Lung (tissue), 12 donors: Measurements from ENCODE around the gene KRTAP4-12. TPM values are rescaled to one million over a fixed set of nuclear protein-coding genes. Genes with fewer than 3 reads are reported as not detected.
"Not testable (repeated sequence)": the region's sequence is repeated elsewhere in the genome, so short reads cannot be mapped to it uniquely, and the experiment has no call there.

Experiments
- ATAC-seq: fragments of 200-7000 bp; cut with Tn5 transposase; one replicate; pipeline ENCODE4 v1.9.1; 2020; ENCODE audit warnings: moderate number of reproducible peaks; ENCODE audit not compliant: insufficient read depth, low FRiP score
- DNase-seq, 3 donors: peaks; one replicate each; pipeline ENCODE4 v3.0.0-alpha.2; 2013 to 2017
- H3K27ac ChIP-seq, 2 donors: one replicate each; pipeline ENCODE4 v1.5.1; 2013; ENCODE audit warnings: mild to moderate bottlenecking in 2 of 2, moderate library complexity in 2 of 2, control low read depth in 1 of 2, inconsistent platforms in 1 of 2, low read depth in 1 of 2, low read length in 1 of 2
- H3K27me3 ChIP-seq, 3 donors: one replicate each; pipeline ENCODE4 v1.5.1; 2013; ENCODE audit warnings: low read length in 2 of 3; ENCODE audit not compliant: control insufficient read depth in 3 of 3, insufficient read depth in 3 of 3
- H3K36me3 ChIP-seq, 4 donors: one replicate each; pipeline ENCODE4 v1.5.1; 2013; ENCODE audit warnings: low read length in 4 of 4, mild to moderate bottlenecking in 1 of 4, moderate library complexity in 1 of 4; ENCODE audit not compliant: control insufficient read depth in 4 of 4, insufficient read depth in 4 of 4
- H3K4me1 ChIP-seq, 5 donors: one replicate each; pipeline ENCODE4 v1.5.1; 2013; ENCODE audit warnings: low read length in 5 of 5, mild to moderate bottlenecking in 2 of 5, moderate library complexity in 1 of 5; ENCODE audit not compliant: control insufficient read depth in 5 of 5, insufficient read depth in 5 of 5
- H3K4me3 ChIP-seq: one replicate; pipeline ENCODE4 v1.5.1; 2013; ENCODE audit warnings: mild to moderate bottlenecking, control low read depth, moderate library complexity
- H3K9ac ChIP-seq, 2 donors: one replicate each; pipeline ENCODE4 v1.5.1; 2013; ENCODE audit warnings: low read length in 2 of 2, control low read depth in 1 of 2; ENCODE audit not compliant: insufficient read depth in 1 of 2
- H3K9me3 ChIP-seq, 4 donors: one replicate each; pipeline ENCODE4 v1.5.1; 2013; ENCODE audit warnings: low read length in 3 of 4, mild to moderate bottlenecking in 1 of 4, moderate library complexity in 1 of 4; ENCODE audit not compliant: control insufficient read depth in 4 of 4, insufficient read depth in 3 of 4
- WGBS, 2 donors: extraction: QIAGEN DNeasy Blood & Tissue Kit; methylation state at CpG; one replicate each; pipeline ENCODE4 v1.1.7; 2013; 5-methylcytosine and 5-hydroxymethylcytosine counted together
- polyA plus RNA-seq, 2 donors: library from polyadenylated mRNA; stranded (reverse); fragments of 200-250 nt; gene quantifications; one replicate each; pipeline ENCODE4 v1.2.1, GENCODE V29; 2013
- total RNA-seq, 2 donors: library from RNA; depleted of rRNA in 1 of 2; stranded (reverse); fragments of >200 nt in 1 of 2; gene quantifications; one replicate each; pipeline ENCODE4 v1.2.1, GENCODE V29; 2014 to 2021
- TF ChIP-seq, protein P1 (sequence below): IDR thresholded peaks from 2 replicates; pipeline ENCODE4 v1.5.1; 2012; ENCODE audit warnings: mild to moderate bottlenecking; ENCODE audit errors: control extremely low read depth, extremely low read depth
- donor health status: control.
- donor health status: control.
- donor health status: Bipolar disorder and iron deficiency.
- donor health status: healthy.
- donor health status: DM: yes; HTN: yes; CAD: no.

KRTAP4-12 gene
- total and polyA plus RNA-seq, 4 donors: not detected

DNA sequence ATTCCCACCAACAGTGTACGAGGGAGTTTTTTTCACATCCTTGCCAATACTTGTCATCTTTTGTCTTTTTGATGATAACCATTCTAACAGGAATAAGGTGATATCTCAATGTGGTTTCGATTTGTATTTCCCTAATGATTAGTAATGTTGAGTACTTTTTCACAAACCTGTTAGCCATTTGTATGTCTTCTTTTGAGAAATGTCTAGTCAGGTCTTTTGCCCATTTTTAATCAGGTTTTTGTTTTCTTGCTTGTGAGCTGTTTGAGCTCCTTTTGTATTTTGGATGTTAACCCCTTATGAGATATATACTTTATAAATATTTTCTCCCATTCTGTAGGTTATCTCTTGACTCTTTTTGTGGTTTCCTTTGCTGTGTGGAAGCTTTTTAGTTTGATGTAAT, 27.5 kb upstream of the KRTAP4-12 start:
- DNase-seq (no peak), ATAC-seq (no peak)
- TF ChIP-seq, protein P1, sequence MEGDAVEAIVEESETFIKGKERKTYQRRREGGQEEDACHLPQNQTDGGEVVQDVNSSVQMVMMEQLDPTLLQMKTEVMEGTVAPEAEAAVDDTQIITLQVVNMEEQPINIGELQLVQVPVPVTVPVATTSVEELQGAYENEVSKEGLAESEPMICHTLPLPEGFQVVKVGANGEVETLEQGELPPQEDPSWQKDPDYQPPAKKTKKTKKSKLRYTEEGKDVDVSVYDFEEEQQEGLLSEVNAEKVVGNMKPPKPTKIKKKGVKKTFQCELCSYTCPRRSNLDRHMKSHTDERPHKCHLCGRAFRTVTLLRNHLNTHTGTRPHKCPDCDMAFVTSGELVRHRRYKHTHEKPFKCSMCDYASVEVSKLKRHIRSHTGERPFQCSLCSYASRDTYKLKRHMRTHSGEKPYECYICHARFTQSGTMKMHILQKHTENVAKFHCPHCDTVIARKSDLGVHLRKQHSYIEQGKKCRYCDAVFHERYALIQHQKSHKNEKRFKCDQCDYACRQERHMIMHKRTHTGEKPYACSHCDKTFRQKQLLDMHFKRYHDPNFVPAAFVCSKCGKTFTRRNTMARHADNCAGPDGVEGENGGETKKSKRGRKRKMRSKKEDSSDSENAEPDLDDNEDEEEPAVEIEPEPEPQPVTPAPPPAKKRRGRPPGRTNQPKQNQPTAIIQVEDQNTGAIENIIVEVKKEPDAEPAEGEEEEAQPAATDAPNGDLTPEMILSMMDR: no peak
- WGBS, 2 donors: 87 to 92% methylated on average over 2 of the region's 2 CpGs
- H3K27ac ChIP-seq: no peak overlapping the region
- H3K9me3 ChIP-seq: no peaks in the 10 kb centered on the region
- no peak overlapping the region for H3K4me3 ChIP-seq
- no peaks in the 10 kb centered on the region for H3K4me1 ChIP-seq
- no peak overlapping the region for H3K9ac ChIP-seq
- no peaks in the 10 kb centered on the region for H3K36me3 ChIP-seq
- no peaks in the 10 kb centered on the region for H3K27me3 ChIP-seq

DNA sequence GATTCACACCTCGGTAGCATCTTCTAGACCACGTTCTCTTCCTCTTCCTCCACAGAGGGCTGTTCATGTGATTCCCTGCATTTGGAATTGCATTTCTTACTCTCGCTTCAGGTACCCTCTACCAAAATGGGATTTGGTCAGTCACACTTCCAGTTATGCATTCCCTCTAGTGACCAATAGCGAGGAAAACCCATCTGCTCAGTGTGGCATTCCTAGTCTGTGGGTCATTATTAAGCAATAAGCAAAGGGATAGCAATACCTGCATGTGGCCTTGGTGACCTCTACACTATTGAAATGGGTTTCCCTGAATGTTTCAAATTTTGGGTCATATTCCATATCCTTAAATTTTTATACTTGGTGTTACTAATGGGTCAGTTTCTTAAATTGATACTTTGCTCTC, 26.0 kb upstream of the KRTAP4-12 start:
- Histone ChIP-seq H3K4me3 (no peak overlapping the region), H3K9ac (no peak overlapping the region), H3K27ac (no peak overlapping the region), H3K4me1 (no peaks in the 10 kb centered on the region), H3K36me3 (no peaks in the 10 kb centered on the region), H3K9me3 (no peaks in the 10 kb centered on the region), H3K27me3 (no peaks in the 10 kb centered on the region)
- no peak for ATAC-seq
- TF ChIP-seq, protein P1: no peak
- no peak for DNase-seq
- 82 to 89% methylated on average over 4 of the region's 4 CpGs for WGBS, 2 donors

GRCh38 chr17:41149652-41149985, 25.6 kb upstream of the KRTAP4-12 start, which contains the start of gene KRTAP4-5:
Gene KRTAP4-5 (minus strand): TSS chr17:41149825. CDS start chr17:41149767, 58 bp downstream.
- no peak for ATAC-seq
- Histone ChIP-seq H3K4me1 (no peaks in the 10 kb centered on the region), H3K4me3 (no peak within 1 kb of the TSS), H3K36me3 (no peaks in the 10 kb centered on the region), H3K9me3 (no peaks in the 10 kb centered on the region), H3K27me3 (no peaks in the 10 kb centered on the region), H3K9ac (no peak within 1 kb of the TSS), H3K27ac (no peak within 1 kb of the TSS)
- DNase-seq: no peak
- TF ChIP-seq, protein P1: no peak
- 69 to 88% methylated on average over 2 of the region's 2 CpGs for WGBS, 2 donors

DNA sequence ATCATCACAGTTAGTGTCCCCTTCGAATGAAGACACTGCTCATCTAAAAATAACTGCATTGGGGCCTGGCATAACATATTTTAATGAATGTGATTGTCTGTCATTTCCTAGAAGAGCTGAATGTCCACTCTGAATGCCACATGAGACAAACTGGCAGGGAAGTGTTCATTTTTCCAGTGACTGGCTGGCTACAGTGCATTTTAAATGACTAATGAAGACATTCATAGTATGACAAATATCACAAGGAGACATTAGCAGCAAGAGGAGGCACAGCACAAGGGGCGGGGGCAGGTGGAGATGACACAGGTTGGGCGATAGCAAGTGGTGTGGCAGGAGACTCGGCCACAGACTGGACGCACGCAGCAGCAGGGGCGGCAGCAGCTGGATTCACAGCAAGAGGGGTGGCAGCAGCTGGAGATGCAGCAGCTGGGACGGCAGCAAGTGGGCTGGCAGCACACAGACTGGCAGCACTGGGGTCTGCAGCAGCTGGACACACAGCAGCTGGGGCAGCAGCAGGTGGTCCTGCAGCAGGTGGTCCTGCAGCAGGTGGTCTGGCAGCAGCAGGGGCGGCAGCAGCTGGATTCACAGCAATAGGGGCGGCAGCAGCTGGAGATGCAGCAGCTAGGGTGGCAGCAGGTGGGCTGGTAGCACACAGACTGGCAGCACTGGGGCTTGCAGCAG, 25.1 kb upstream of the KRTAP4-12 start:
- not testable (repeated sequence) for H3K27me3 ChIP-seq, H3K4me1 ChIP-seq, H3K9ac ChIP-seq, DNase-seq, H3K4me3 ChIP-seq, ATAC-seq, H3K9me3 ChIP-seq, H3K36me3 ChIP-seq, H3K27ac ChIP-seq
- 77 to 84% methylated on average over 10 of the region's 10 CpGs for WGBS, 2 donors
